SKM-1 (cell line): ENCODE measurements around the gene NTMT2.
"Not testable (repeated sequence)": the region's sequence is repeated elsewhere in the genome, so short reads cannot be mapped to it uniquely, and the experiment has no call there.

Experiments
- DNase-seq: peaks from one replicate; lab custom pipeline; 2025; ENCODE audit not compliant: unreplicated experiment; lab: John Stamatoyannopoulos, UW

The NTMT2 gene

DNA sequence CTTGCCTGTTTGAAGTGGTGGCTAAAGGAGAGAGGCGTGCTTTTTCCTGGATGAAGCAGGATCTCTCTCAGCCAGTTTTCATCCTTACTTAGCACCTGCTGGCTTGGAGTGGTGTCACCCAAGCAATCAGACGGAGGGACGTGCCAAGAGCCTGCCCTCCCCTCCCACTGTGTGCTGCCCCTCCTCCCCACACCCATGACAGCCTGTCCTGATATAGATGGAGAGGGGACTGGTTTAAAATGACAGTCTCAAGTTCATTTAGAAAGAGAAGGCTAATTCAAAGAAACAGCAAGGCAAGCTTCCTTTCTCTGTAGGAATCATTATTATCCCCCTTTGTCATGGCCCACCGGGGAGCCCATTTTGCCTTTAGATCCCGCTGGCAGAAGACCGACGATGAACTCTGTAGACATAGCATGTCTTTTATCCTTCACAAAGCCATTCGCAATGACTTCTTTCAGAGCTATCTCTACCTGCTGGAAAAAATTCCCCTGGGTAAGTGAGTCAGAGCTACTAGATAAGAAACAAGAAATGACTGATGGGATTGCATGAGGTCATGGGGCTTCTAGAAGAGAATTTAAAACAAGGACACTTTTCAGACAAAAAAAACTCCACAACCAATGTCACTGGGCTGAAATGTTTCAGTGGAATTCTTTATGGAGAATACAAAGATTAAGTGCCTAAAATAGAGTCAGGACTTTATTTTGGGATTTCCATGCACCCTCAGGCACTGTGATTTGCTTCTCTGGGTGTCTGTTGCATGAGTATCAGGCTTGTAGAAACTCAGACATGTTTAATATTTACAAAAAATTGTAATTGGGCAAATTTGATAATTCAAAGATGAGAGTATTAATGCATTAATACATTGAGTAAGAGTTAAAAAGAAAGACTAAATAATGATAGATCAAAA, at the start of gene NTMT2:
TSS of gene NTMT2 (plus strand) at position 190 of the 907 bp plus-strand sequence. CDS start at position 339, 149 bp downstream.
- no peak for DNase-seq

DNA sequence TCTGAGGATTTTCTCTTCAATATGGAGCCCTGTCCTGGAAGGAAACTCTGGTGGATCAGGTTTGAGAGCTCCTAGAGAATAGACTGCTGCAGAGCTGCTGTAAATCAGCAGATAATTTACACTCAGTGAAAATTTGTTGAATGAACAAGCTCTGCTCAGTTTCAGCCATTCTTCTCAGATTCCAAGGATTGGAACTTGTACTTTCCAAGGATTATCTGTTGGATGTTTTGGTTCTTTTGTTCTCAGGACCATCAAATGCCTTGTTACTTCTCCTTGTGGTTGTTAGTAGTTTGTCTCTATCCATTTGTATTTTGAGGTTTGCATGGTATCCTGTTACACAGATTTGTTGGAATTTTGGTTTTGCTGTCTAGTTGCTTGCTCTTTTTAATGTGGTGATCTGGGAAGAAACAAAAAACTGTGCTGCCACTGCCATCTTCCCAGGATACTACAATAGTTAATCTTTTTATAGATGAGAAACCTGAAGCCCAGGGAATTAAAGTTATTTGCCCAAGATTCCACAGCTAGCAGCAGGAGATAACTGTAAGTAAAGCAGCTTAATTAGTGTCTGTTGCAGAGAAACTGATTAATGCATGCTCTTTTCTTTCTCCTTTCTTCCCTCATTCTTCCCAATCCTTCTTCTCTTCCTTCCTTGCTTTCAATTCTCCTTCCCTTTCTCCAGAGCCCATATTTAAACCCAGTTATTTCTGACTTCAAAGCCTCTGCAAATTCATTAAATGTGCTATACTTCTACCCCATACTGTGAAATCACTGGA, 49.6 kb upstream of the NTMT2 start:
- DNase-seq: no peak

DNA sequence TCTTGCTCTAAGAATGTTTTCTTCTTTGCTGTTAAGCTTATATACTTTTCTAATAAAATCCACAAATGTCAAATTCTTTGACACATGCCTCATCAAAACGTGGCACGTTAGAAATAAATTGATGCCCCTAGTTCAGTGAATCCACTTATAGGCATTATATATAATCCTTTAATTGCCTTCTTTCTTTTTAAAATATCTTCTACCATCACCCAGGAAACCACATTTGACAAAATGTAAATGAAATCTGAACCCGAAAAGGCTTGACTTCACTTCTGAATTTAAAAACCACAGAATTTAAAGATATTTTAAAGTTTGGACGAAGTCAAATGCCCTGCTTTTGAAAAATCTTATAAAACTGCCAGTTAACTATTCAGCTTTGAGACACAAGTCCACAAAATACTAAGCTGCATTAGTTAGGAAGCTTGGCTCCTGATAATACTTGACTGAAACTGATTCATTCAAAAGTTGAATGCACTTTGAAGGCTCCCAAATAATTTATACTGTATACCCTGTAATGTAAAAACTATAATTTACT, 48.9 kb upstream of the NTMT2 start:
- no peak for DNase-seq

DNA sequence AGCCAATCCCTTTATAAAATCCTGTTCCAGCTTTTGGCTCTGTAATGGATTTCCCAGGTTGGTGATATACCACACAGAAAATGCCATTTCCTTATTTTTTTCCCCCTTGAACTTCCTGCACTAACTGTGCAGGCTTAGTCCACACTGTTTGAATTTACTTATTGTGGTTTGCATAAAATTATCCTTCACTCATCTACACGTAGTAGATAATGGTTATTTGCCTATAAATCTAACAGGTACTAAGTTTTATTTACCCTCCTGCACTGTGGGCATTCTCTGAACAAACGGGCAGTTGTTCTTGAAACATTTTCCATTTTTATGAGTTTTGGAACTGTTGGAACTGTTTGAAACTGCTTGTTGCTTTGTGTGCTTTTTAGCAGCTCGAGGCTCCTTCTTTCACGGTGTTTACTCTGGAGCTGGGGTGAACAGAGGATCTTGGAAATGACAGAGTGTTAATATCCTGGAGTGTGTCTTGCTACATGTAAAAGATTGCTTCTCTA, 48.3 kb upstream of the NTMT2 start:
- DNase-seq: no peak

- not testable (repeated sequence) for DNase-seq
Observed at GRCh38 chr1:170113140-170113539, 32.6 kb upstream of the NTMT2 start.

DNA sequence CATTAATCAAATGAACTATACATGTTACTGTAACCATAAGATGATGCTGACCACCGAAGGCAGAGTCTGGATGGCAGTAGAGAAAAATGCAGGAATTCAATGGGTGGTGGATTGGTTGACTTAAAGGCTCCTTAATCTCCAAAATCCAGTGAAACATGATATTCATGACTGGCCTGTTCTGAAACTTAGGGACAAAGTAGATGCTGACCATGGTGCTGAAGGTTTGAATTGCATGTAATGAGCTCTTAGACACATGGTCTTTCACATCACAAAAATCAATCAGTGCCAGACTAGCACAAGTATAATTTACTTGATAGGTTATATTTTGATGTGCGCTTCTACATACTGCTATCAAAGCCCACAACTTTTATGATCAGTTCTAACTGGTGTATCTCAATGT, 30.9 kb upstream of the NTMT2 start:
- DNase-seq: no peak

GRCh38 chr1:170122366-170122765, 23.4 kb upstream of the NTMT2 start:
- no peak for DNase-seq

DNA sequence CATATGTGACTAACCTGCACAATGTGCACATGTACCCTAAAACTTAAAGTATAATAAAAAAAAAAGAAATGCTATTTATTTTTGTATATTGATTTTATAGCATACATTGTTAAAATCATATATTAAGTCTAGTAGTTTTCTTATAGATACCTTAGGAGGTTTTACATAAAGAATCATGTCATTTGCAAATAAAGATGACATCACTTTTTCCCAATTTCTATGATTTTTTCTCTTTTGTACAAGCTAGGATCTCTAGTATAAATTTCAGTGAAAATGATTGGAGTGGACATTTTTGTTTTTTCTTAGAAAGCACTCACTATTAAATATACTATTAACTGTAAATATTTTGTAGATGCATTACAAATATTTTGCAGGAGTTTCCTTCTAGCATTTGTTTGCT, 20.5 kb upstream of the NTMT2 start:
- no peak for DNase-seq

DNA sequence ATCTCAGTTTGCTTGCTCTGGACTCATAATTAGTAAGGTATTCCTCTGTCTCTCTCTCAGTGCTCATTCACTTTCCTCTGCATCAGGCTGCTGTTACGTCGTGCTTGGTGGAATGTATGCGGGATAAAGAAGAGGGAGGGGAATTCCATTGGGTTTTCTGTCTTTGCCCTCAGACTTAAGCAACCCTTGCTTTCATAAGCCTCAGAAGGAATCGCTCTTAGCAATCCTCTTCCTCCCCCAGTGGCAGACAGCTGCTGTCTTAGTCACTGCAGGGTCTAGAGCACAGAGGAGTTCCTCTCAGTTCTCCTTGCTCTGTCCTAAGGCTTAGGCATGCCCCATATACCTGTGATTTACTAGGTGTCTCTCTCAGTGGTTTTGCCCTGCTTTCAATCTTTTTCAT, 19.1 kb upstream of the NTMT2 start:
- DNase-seq: no peak

GRCh38 chr1:170131450-170131849, 14.3 kb upstream of the NTMT2 start:
- DNase-seq: no peak

- no peak for DNase-seq
Observed at GRCh38 chr1:170131984-170132383, 13.8 kb upstream of the NTMT2 start.

DNA sequence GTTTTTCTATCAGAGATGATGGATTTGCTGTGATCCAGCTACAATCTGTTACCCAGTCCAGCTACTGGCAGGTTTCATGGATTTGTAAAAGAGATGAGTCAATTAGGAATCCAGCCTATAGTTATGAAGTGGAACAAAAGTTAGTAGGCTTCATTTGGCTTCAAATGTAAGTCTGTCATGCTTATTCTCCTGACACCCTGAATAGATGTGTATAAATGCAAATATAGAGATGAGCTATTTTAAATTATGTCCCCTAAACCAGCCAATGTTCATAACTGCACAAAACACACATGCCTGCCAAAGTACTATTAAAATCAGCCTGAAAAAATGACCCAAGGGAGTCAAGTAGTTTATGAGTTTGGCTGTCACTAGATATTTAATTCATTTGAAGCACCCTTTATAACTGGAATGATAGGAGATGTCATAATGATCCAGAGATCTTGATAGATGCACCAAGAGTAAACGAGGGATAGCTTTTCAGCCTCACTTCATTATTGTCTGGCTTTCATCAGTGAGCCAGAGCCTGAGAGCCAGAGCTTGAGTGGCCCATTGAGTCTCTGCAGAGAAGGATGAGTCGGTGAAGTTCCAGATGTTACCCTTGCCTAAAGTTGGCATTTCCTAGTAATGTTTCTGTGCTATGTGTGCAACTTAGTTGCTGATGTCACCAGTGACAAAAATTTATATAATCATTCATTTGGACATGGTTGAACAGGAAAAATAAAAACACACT, 11.8 kb upstream of the NTMT2 start:
- no peak for DNase-seq

DNA sequence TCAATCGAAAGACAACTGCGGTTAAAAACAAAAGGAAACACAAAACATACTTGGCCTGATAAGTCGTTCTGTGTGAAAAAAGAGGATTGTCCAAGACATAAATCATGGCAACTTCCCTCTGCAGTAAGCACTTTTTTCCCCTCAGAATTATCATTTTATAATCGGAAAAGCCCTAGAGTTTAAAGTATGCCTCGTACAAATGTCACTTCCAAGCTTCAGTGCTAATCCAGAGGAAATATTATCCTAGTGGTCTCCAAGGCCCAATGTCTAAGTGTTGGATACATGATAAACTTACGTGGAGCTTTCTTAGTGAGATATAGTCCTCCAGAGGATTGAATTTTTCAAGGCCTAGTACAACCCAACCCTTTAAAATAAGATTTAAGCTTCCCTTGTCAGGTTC, 11.2 kb upstream of the NTMT2 start:
- DNase-seq: no peak

GRCh38 chr1:170140371-170140770, 5.4 kb upstream of the NTMT2 start:
- DNase-seq: no peak

DNA sequence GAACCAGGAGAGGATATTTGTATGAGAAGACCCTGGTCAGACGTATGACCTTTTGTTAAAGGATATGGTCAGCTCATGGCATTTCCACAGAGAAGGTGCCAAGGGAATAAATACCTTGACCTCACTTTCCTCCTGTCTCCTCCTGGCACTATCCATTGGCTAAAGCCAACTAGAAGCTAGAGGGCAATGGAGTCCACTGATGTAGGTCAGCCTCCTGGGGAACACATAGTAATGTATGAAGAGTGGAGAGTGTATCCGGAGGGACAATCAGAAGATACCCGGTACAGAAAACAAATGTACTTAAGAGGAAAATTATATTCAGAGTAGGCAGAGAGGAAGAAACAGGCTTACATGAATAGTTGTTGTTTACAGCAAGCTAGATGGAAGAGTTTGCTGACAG, 698 bp upstream of the NTMT2 start:
- DNase-seq: no peak

DNA sequence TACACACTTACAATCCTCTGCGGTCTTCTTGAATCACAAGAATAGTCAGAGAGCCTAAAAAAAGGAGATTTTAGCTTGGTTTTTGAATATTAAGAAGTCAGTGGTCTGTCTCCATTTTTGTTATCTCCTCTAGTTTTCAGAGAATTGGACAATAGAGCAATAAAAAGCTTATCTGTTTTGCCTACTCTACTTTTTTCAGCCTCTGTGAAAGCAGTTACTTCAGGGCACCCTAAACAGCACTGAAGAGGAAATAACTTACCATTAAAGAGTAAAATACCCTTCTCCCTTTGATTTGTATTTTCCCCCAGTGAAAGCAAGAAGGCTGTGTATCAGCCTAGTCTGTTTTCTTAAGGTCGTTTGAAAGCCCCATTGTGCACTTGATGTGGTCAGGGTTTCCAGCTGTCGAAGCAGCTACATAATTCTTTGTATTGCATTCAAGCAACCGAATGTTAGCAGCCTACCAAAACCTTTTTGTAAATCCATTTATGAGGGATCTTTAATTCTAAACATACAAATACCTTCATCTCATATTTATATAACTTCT, 1.0 kb downstream of the NTMT2 start:
- DNase-seq: no peak

GRCh38 chr1:170149241-170149640, 3.5 kb downstream of the NTMT2 start:
- DNase-seq: no peak

- DNase-seq: no peak
Observed at GRCh38 chr1:170150016-170150415, 4.3 kb downstream of the NTMT2 start.

DNA sequence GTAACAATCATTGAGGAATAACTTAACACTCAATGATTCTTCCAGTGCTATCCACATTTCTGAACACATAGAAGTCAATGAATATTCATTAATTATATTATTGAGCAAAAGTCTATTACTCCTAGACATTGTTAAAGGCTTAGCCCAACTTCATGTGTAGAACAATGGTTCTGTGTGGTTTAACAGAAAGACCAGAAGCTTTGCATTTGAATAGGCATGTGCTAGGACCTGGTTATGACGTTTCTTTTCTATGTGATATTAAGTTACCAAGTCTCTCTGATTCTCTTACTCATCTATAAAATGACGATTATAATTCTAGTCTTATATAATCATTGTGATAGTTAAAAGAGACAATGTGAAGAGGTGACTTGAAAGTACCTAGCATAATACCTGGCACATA, 5.2 kb downstream of the NTMT2 start:
- DNase-seq: no peak

- no peak for DNase-seq
Observed at GRCh38 chr1:170153417-170153816, 7.7 kb downstream of the NTMT2 start.

DNA sequence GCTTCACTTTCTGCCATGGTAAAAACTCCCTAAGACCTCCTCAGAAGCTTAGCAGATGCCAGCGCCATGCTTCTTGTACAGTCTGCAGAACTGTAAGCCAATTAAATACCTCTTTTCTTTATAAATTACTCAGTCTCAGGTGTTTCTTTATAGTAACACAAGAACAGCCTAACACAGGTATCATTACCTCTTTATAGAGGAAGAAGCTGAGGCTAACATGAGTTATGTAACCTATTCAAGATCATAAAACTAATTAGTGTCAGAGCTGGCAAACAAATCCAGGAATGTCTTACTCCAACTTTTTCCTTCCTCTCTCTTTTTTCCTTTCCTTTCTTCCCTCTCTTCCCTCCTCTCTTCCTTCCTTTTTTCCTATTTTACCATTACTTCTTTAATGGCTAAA, 9.3 kb downstream of the NTMT2 start:
- DNase-seq: no peak
